K562 (cell line): Measurements from ENCODE around the gene HSFX3. TPM values are rescaled to one million over a fixed set of nuclear protein-coding genes. Genes with fewer than 3 reads are reported as not detected.
A peak's percentile ranks its signal among the peaks of the same experiment; 100 is the strongest.

Experiments
- ARNT ChIP-seq, 2 experiments: fragments of 450-650 bp; IDR thresholded peaks; 2 replicates each; pipeline ENCODE4 v1.6.1; 2016; ENCODE audit warnings: mild to moderate bottlenecking in 1 of 2
- KDM1A ChIP-seq, 2 experiments: fragments of 450-650 bp; IDR thresholded peaks; 2 replicates each; pipeline ENCODE4 v1.6.1; 2016; ENCODE audit warnings: mild to moderate bottlenecking in 2 of 2
- MAZ ChIP-seq, 2 experiments: fragments of 450-650 bp in 1 of 2; sonication (generic) in 1 of 2; formaldehyde crosslinking; IDR thresholded peaks in 1 of 2; conservative IDR thresholded peaks in 1 of 2; 2 replicates each; pipeline versions ENCODE4 v1.4.0 to v1.5.0; 2020; ENCODE audit warnings: mild to moderate bottlenecking in 1 of 2, missing genetic modification reagents in 1 of 2
- MBD2 ChIP-seq: sonication (generic); IDR thresholded peaks from 2 replicates; pipeline ENCODE4 v1.6.1; 2016; ENCODE audit warnings: low read depth, borderline replicate concordance
- MEF2D ChIP-seq: conservative IDR thresholded peaks from 2 replicates; pipeline ENCODE4 v1.6.1; 2016; ENCODE audit warnings: low read depth, missing genetic modification characterization, missing compliant biosample characterization
- MTA1 ChIP-seq: fragments of 450-650 bp; IDR thresholded peaks from 2 replicates; pipeline ENCODE4 v1.6.1; 2017; ENCODE audit warnings: borderline replicate concordance
- OTX1 ChIP-seq: fragments of 450-650 bp; formaldehyde crosslinking; IDR thresholded peaks from 2 replicates; pipeline ENCODE4 v1.4.0; 2022; ENCODE audit warnings: mild to moderate bottlenecking
- PHTF2 ChIP-seq: fragments of 250-450 bp; sonication (Bioruptor Pico); IDR thresholded peaks from 2 replicates; pipeline ENCODE4 v1.5.0; 2021; ENCODE audit warnings: mild to moderate bottlenecking
- PTTG1 ChIP-seq: fragments of 450-650 bp; IDR thresholded peaks from 2 replicates; pipeline ENCODE4 v1.6.1; 2016; ENCODE audit warnings: low read depth, mild to moderate bottlenecking, missing genetic modification characterization, missing compliant biosample characterization
- SMAD4 ChIP-seq: fragments of 250-450 bp; sonication (Bioruptor Pico); conservative IDR thresholded peaks from 2 replicates; pipeline ENCODE4 v1.8.0; 2021; ENCODE audit warnings: inconsistent platforms, mild to moderate bottlenecking, moderate library complexity
- SRSF1 ChIP-seq: fragments of 200-400 bp; formaldehyde crosslinking; IDR thresholded peaks from 2 replicates; pipeline ENCODE4 v1.6.1; 2017; ENCODE audit warnings: mild to moderate bottlenecking, low read depth, low read length, moderate library complexity
- TAL1 ChIP-seq: fragments of 450-650 bp; IDR thresholded peaks from 2 replicates; pipeline ENCODE4 v1.6.1; 2016; ENCODE audit warnings: mild to moderate bottlenecking
- THRAP3 ChIP-seq: fragments of 450-650 bp; IDR thresholded peaks from 2 replicates; pipeline ENCODE4 v1.6.1; 2016; ENCODE audit warnings: mild to moderate bottlenecking, inconsistent platforms, borderline replicate concordance
- YY1 ChIP-seq, 3 experiments: IDR thresholded peaks; 2 replicates each; pipeline ENCODE4 v1.6.1; 2011; ENCODE audit warnings: low read length in 2 of 3, mild to moderate bottlenecking in 2 of 3, moderate library complexity in 2 of 3, borderline replicate concordance in 1 of 3, control low read depth in 1 of 3, low read depth in 1 of 3; ENCODE audit not compliant: insufficient read depth in 3 of 3, insufficient replicate concordance in 2 of 3, control insufficient read depth in 1 of 3, insufficient read length in 1 of 3; ENCODE audit errors: extremely low read depth in 1 of 3
- polyA plus RNA-seq, 8 experiments: library from polyadenylated mRNA; depleted of rRNA in 4 of 8; stranded (reverse) in 5 of 8; unstranded in 3 of 8; fragments of >200 nt; fragmentation: Nextera tagmentation in 2 of 8; fragmentation: Illumina TruSeq in 1 of 8; extraction: Ambion mirVana in 2 of 8; extraction: Trizol in 1 of 8; gene quantifications; 2 replicates each; pipeline versions ENCODE4 v1.2.1 to v1.2.3, GENCODE V29; 2011 to 2014; ENCODE audit warnings: inconsistent platforms in 1 of 8, missing spikeins in 1 of 8
- total RNA-seq, 7 experiments: library from RNA; depleted of rRNA in 6 of 7; stranded (reverse); fragments of >200 nt in 6 of 7; fragmentation: Illumina TruSeq in 2 of 7; extraction: Trizol in 2 of 7; gene quantifications; 2 replicates each; pipeline versions ENCODE4 v1.2.1 to v1.2.3, GENCODE V29; 2011 to 2021; ENCODE audit warnings: low replicate concordance in 1 of 7
- TF ChIP-seq, protein P1 (sequence below): IDR thresholded peaks from 2 replicates; pipeline ENCODE4 v1.6.1; 2016; ENCODE audit warnings: missing genetic modification characterization, missing compliant biosample characterization

HSFX3 gene
- total and polyA plus RNA-seq, 9 of the 15 experiments (the other 6 are each of a cell fraction or from before 2014, with no cell fraction given) = 0.08 to 0.10 TPM; not detected in 7

DNA sequence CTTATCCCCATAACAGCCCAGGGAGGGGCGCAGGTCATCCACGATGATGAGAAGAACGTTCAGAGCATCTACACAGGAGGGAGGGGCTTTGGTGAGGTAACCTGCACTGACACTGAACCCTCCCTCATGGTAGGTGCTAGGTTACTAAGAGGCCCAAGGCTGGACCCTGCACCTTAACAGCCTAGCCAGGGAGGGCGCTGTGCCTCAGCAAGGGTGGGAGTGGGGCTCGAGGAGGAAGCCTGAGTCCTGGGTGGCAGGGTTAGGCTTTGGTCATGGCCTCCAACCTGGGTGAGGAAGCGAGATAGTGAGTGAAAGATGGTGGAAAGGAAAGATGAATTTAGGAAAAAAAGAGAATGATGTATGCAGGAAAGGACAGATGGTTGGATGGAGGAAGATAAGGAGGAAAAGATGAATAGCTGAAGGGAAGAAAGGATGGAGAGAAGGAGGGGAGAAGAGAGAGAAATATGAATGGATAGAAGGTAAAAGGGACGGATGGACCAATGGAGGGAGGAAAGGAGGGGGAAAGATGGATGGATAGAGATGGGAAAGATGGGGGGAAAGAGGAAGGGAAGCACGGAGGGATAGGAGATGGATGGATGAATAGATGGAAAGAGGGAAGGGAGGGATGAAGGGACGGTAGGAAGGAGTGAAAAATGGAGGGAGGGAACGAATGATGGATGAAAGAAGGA, 45.4 kb downstream of the HSFX3 start (continued):
- TF ChIP-seq, protein P1, sequence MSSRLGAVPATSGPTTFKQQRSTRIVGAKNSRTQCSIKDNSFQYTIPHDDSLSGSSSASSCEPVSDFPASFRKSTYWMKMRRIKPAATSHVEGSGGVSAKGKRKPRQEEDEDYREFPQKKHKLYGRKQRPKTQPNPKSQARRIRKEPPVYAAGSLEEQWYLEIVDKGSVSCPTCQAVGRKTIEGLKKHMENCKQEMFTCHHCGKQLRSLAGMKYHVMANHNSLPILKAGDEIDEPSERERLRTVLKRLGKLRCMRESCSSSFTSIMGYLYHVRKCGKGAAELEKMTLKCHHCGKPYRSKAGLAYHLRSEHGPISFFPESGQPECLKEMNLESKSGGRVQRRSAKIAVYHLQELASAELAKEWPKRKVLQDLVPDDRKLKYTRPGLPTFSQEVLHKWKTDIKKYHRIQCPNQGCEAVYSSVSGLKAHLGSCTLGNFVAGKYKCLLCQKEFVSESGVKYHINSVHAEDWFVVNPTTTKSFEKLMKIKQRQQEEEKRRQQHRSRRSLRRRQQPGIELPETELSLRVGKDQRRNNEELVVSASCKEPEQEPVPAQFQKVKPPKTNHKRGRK (tag) = peak; percentile 98
- peak; percentile 77 to 81 for TF ChIP-seq KDM1A (IDR thresholded peaks at IDR 0.05)
- TF ChIP-seq MTA1 = 0 out of 2 replicates have a peak, but pooled peaks have one; percentile 45
- peak in 1 of 2 experiments; percentile 40; a peak in 1 of 4 replicates for TF ChIP-seq MAZ (CRISPR knock-in tag; conservative IDR thresholded peaks at IDR 0.05 in 1 of 2, IDR thresholded peaks at IDR 0.05 in 1 of 2)
- TF ChIP-seq TAL1 = no peak
- no peak for TF ChIP-seq PHTF2
- TF ChIP-seq OTX1 (CRISPR knock-in tag) = no peak
- TF ChIP-seq PTTG1 = no peak
- no peak for TF ChIP-seq MBD2
- TF ChIP-seq SMAD4 (CRISPR knock-in tag) = no peak
- peak; percentile 65; the same call in 1 of the 2 replicates for TF ChIP-seq THRAP3
- TF ChIP-seq SRSF1 = no peak
- TF ChIP-seq ARNT (IDR thresholded peaks at IDR 0.05) = 0 out of 4 replicates have a peak, but pooled peaks of 1 of the 2 experiments have one; percentile 20
- peak in 1 of 3 experiments; percentile 37 for TF ChIP-seq YY1 (IDR thresholded peaks at IDR 0.05; ENCODE audit: borderline replicate concordance in 1 of 3, control insufficient read depth in 1 of 3, extremely low read depth in 1 of 3, insufficient read depth in 3 of 3, insufficient read length in 1 of 3, insufficient replicate concordance in 2 of 3, low read depth in 1 of 3, low read length in 2 of 3)
- no peak for TF ChIP-seq MEF2D (tag)
